ENCODE data around the gene ACOT11. TPM values are rescaled to one million over a fixed set of nuclear protein-coding genes. Genes with fewer than 3 reads are reported as not detected.

ACOT11 gene
- polyA plus RNA-seq, 1 donor (not counting 4 experiments of a cell fraction or from before 2014, with no cell fraction given) = 3.4 TPM

- H3K9me1 ChIP-seq (ENCODE audit: control insufficient read depth, extremely low read depth, insufficient read depth, low read length) = peaks cover 2% of the 10 kb centered on the region
- no peak overlapping the region for H3K27ac ChIP-seq (ENCODE audit: control insufficient read depth, insufficient read depth, low read length)
- H3K79me2 ChIP-seq (ENCODE audit: control insufficient read depth, insufficient read depth, low read length) = no peaks in the 10 kb centered on the region
- H3K4me3 ChIP-seq (ENCODE audit: control insufficient read depth in 2 of 3, extremely low read depth in 1 of 3, insufficient read depth in 2 of 3, low read depth in 1 of 3, low read length in 3 of 3) = no peak overlapping the region
- dilution Hi-C loops (cut with MboI; ENCODE audit: extremely low pct_ligation_motif_present, low sequenced_read_pairs) = no loop called here
- TF ChIP-seq CTCF (optimal IDR thresholded peaks at IDR 0.05 in 1 of 3, IDR thresholded peaks at IDR 0.05 in 1 of 3, conservative IDR thresholded peaks at IDR 0.05 in 1 of 3; ENCODE audit: extremely low read depth in 1 of 3, insufficient read depth in 2 of 3, low read length in 3 of 3) (no peak), EZH2 (IDR thresholded peaks at IDR 0.05; ENCODE audit: low read length) (no peak)
- no peak overlapping the region for H2AFZ ChIP-seq (ENCODE audit: control insufficient read depth, low read length)
- H3K27me3 ChIP-seq (ENCODE audit: control insufficient read depth, extremely low read depth, insufficient read depth, low read length) = no peaks in the 10 kb centered on the region
- no peak overlapping the region for H3K4me2 ChIP-seq (ENCODE audit: control insufficient read depth, extremely low read depth, insufficient read depth, low read depth, low read length)
- H3K36me3 ChIP-seq (ENCODE audit: control insufficient read depth in 2 of 2, extremely low read depth in 1 of 2, insufficient read depth in 2 of 2, low read length in 2 of 2) = no peaks in the 10 kb centered on the region
- no peaks in the 10 kb centered on the region for H4K20me1 ChIP-seq (ENCODE audit: control insufficient read depth, extremely low read depth, insufficient read depth, low read length)
- H3K4me1 ChIP-seq (ENCODE audit: control insufficient read depth, extremely low read depth, insufficient read depth, low read length) = peaks cover 15% of the 10 kb centered on the region
- DNase-seq (ENCODE audit: low read depth, low spot score) (no peak), FAIRE-seq (no peak)
- no peak overlapping the region for H3K9ac ChIP-seq (ENCODE audit: control insufficient read depth, extremely low read depth, insufficient read depth, low read length)
- H3K9me3 ChIP-seq (ENCODE audit: control insufficient read depth, low read depth, low read length) = no peaks in the 10 kb centered on the region
Observed at GRCh38 chr1:54608566-54609230, 60.7 kb downstream of the ACOT11 start.

- no peaks in the 10 kb centered on the region for H4K20me1 ChIP-seq (ENCODE audit: control insufficient read depth, extremely low read depth, insufficient read depth, low read length)
- H3K9me3 ChIP-seq (ENCODE audit: control insufficient read depth, low read depth, low read length) = no peaks in the 10 kb centered on the region
- no peaks in the 10 kb centered on the region for H3K79me2 ChIP-seq (ENCODE audit: control insufficient read depth, insufficient read depth, low read length)
- H3K27me3 ChIP-seq (ENCODE audit: control insufficient read depth, extremely low read depth, insufficient read depth, low read length) = no peaks in the 10 kb centered on the region
- peaks cover 2% of the 10 kb centered on the region for H3K9me1 ChIP-seq (ENCODE audit: control insufficient read depth, extremely low read depth, insufficient read depth, low read length)
- H3K9ac ChIP-seq (ENCODE audit: control insufficient read depth, extremely low read depth, insufficient read depth, low read length) = no peak overlapping the region
- dilution Hi-C loops (cut with MboI; ENCODE audit: extremely low pct_ligation_motif_present, low sequenced_read_pairs) = no loop called here
- no peak overlapping the region for H3K4me3 ChIP-seq (ENCODE audit: control insufficient read depth in 2 of 3, extremely low read depth in 1 of 3, insufficient read depth in 2 of 3, low read depth in 1 of 3, low read length in 3 of 3)
- peaks cover 8% of the 10 kb centered on the region for H3K4me1 ChIP-seq (ENCODE audit: control insufficient read depth, extremely low read depth, insufficient read depth, low read length)
- no peak for DNase-seq (ENCODE audit: low read depth, low spot score)
- H3K27ac ChIP-seq (ENCODE audit: control insufficient read depth, insufficient read depth, low read length) = no peak overlapping the region
- H3K36me3 ChIP-seq (ENCODE audit: control insufficient read depth in 2 of 2, extremely low read depth in 1 of 2, insufficient read depth in 2 of 2, low read length in 2 of 2) = no peaks in the 10 kb centered on the region
- TF ChIP-seq EZH2 (IDR thresholded peaks at IDR 0.05; ENCODE audit: low read length) (no peak), CTCF (optimal IDR thresholded peaks at IDR 0.05 in 1 of 3, IDR thresholded peaks at IDR 0.05 in 1 of 3, conservative IDR thresholded peaks at IDR 0.05 in 1 of 3; ENCODE audit: extremely low read depth in 1 of 3, insufficient read depth in 2 of 3, low read length in 3 of 3) (no peak)
- FAIRE-seq = no peak
- H3K4me2 ChIP-seq (ENCODE audit: control insufficient read depth, extremely low read depth, insufficient read depth, low read depth, low read length) = no peak overlapping the region
- H2AFZ ChIP-seq (ENCODE audit: control insufficient read depth, low read length) = no peak overlapping the region
Observed at GRCh38 chr1:54609301-54609921, 61.4 kb downstream of the ACOT11 start.
